Omental fat pad (tissue), 4 donors: ENCODE results near the gene LRRC8C. TPM values are rescaled to one million over a fixed set of nuclear protein-coding genes. Genes with fewer than 3 reads are reported as not detected.

Source experiments
- ATAC-seq: fragments of 150-250 bp; one replicate; pipeline ENCODE4 v1.9.1; 2016; ENCODE audit warnings: mild to moderate bottlenecking, moderate library complexity; ENCODE audit not compliant: low FRiP score
- DNase-seq: peaks from one replicate; pipeline ENCODE4 v3.0.0-alpha.2; 2019; ENCODE audit warnings: low spot score
- CTCF ChIP-seq, 3 donors: fragments of 450-650 bp; IDR thresholded peaks; one replicate each; pipeline ENCODE4 v1.5.1; 2016 to 2017; ENCODE audit warnings: antibody characterized with exemption in 3 of 3, mild to moderate bottlenecking in 3 of 3, moderate library complexity in 2 of 3
- total RNA-seq, 4 donors: library from RNA; depleted of rRNA; stranded (reverse); fragments of >200 nt; gene quantifications; one replicate each; pipeline ENCODE4 v1.1.0, GENCODE V29; 2016

The LRRC8C gene
- total RNA-seq, 4 donors from 2014 or later: 10.9 to 39.4 (median 19.3) TPM

GRCh38 chr1:89695847-89696246 is 62.9 kb downstream of the LRRC8C start:
- ATAC-seq (no peak), DNase-seq (no peak)
- no peak for TF ChIP-seq CTCF (IDR thresholded peaks at IDR 0.05)

- DNase-seq: no peak
- ATAC-seq: no peak
- TF ChIP-seq CTCF (IDR thresholded peaks at IDR 0.05): no peak
Measured at GRCh38 chr1:89697383-89697782, 64.5 kb downstream of the LRRC8C start.

- ATAC-seq: no peak
- no peak for DNase-seq
- no peak for TF ChIP-seq CTCF (IDR thresholded peaks at IDR 0.05)
Measured at GRCh38 chr1:89698020-89698560, 65.2 kb downstream of the LRRC8C start.

GRCh38 chr1:89698624-89699023 is 65.7 kb downstream of the LRRC8C start:
- no peak for ATAC-seq
- no peak for DNase-seq
- TF ChIP-seq CTCF (IDR thresholded peaks at IDR 0.05): no peak

GRCh38 chr1:89699451-89699986 is 66.6 kb downstream of the LRRC8C start:
- ATAC-seq (no peak), DNase-seq (no peak)
- no peak for TF ChIP-seq CTCF (IDR thresholded peaks at IDR 0.05)

- TF ChIP-seq CTCF (IDR thresholded peaks at IDR 0.05): no peak
- ATAC-seq: no peak
Measured at GRCh38 chr1:89701746-89702241, 68.9 kb downstream of the LRRC8C start.

GRCh38 chr1:89702520-89703045 is 69.7 kb downstream of the LRRC8C start:
- ATAC-seq (no peak), DNase-seq (no peak)
- TF ChIP-seq CTCF (IDR thresholded peaks at IDR 0.05): no peak

More at GRCh38 chr1:89701746-89702241, 68.9 kb downstream of the LRRC8C start:
- DNase-seq: no peak
